K562 (cell line): Measurements from ENCODE around the gene OARD1. TPM values are rescaled to one million over a fixed set of nuclear protein-coding genes. Genes with fewer than 3 reads are reported as not detected.
A peak's percentile ranks its signal among the peaks of the same experiment; 100 is the strongest.

ENCODE experiments used
- ATAC-seq: fragments of 200-7000 bp; cut with Tn5 transposase; 3 replicates; pipeline ENCODE4 v1.9.1; 2020; ENCODE audit warnings: moderate library complexity
- BruUV-seq: library from RNA; stranded (reverse); fragments of 400-500 nt; replicated peaks from 2 replicates; lab custom pipeline; 2021; lab: Mats Ljungman, UMichigan
- CTCF ChIA-PET: fragments of 300-600 bp; formaldehyde crosslinking; extraction: SDS; loops from one replicate; lab custom pipeline; 2021; ENCODE audit warnings: low intra/inter-chr PET ratio; lab: Yijun Ruan, JAX
- POLR2A ChIA-PET: fragments of 300-600, 350-650 bp; sonication (Branson Sonifier 250); formaldehyde crosslinking; extraction: SDS; loops from one replicate; lab custom pipeline; 2021; ENCODE audit warnings: antibody characterized with exemption, inconsistent platforms; lab: Yijun Ruan, JAX
- DNase-seq, 4 experiments: peaks; one replicate each; pipeline versions ENCODE4 v3.0.0 to v3.0.0-alpha.2; 2011 to 2018; ENCODE audit warnings: low spot score in 3 of 4, mixed read lengths in 3 of 4; ENCODE audit errors: extremely low read depth in 1 of 4
- FAIRE-seq: peaks from 2 replicates; lab custom pipeline; 2011; peaks lifted over from hg19 to GRCh38; lab: Jason Lieb, UNC
- H2AFZ ChIP-seq: 2 replicates; pipeline ENCODE4 v1.6.0; 2011; ENCODE audit warnings: low read depth, low read length, control low read depth, inconsistent platforms
- H3K27ac ChIP-seq: fragments of 200-600 bp; 3 replicates; pipeline ENCODE4 v1.8.0; 2011; ENCODE audit warnings: low read depth, mild to moderate bottlenecking, control low read depth, inconsistent platforms, low read length, moderate library complexity, mixed read lengths; ENCODE audit errors: extremely low read depth
- H3K27me3 ChIP-seq, 2 experiments: fragments of 300-600 bp in 1 of 2; 2 replicates in 1 of 2; 3 replicates in 1 of 2; pipeline versions ENCODE4 v1.6.0 to v1.8.0; 2011; ENCODE audit warnings: inconsistent platforms in 2 of 2, low read length in 2 of 2, mild to moderate bottlenecking in 1 of 2, mixed read lengths in 1 of 2, moderate library complexity in 1 of 2; ENCODE audit not compliant: control insufficient read depth in 2 of 2, insufficient read depth in 2 of 2
- H3K36me3 ChIP-seq: fragments of 300-600 bp; 3 replicates; pipeline ENCODE4 v1.8.0; 2011; ENCODE audit warnings: mild to moderate bottlenecking, low read length, inconsistent platforms; ENCODE audit not compliant: control insufficient read depth, insufficient read depth
- H3K4me1 ChIP-seq, 2 experiments: fragments of 200-600 bp in 1 of 2; replicated peaks in 1 of 2; 2 replicates in 1 of 2; 3 replicates in 1 of 2; pipeline versions ENCODE4 v1.5.1 to v1.8.0; 2011; ENCODE audit warnings: inconsistent platforms in 2 of 2, low read length in 2 of 2, mild to moderate bottlenecking in 1 of 2, mixed read lengths in 1 of 2, moderate library complexity in 1 of 2; ENCODE audit not compliant: control insufficient read depth in 2 of 2, insufficient read depth in 2 of 2
- H3K4me2 ChIP-seq: 2 replicates; pipeline ENCODE4 v1.6.1; 2011; ENCODE audit warnings: low read length, control low read depth, inconsistent platforms, mixed read lengths; ENCODE audit not compliant: insufficient read depth
- H3K4me3 ChIP-seq: fragments of 200-600 bp; sonication (generic), shearing (Covaris generic); 2 replicates; pipeline ENCODE4 v1.5.1; 2016; ENCODE audit warnings: control low read depth, inconsistent platforms
- H3K79me2 ChIP-seq: fragments of 200-600 bp; 3 replicates; pipeline ENCODE4 v1.8.0; 2011; ENCODE audit warnings: low read length, inconsistent platforms; ENCODE audit not compliant: control insufficient read depth, insufficient read depth
- H3K9ac ChIP-seq, 2 experiments: 2 replicates each; pipeline versions ENCODE4 v1.6.0 to v1.6.1; 2011; ENCODE audit warnings: low read depth in 2 of 2, low read length in 2 of 2, control low read depth in 1 of 2, inconsistent platforms in 1 of 2, mild to moderate bottlenecking in 1 of 2, mixed read lengths in 1 of 2; ENCODE audit not compliant: insufficient read depth in 1 of 2
- H3K9me1 ChIP-seq: one replicate; pipeline ENCODE4 v1.6.0; 2011; ENCODE audit warnings: inconsistent platforms, mild to moderate bottlenecking, low read length, moderate library complexity; ENCODE audit not compliant: control insufficient read depth, insufficient read depth
- H3K9me3 ChIP-seq: replicated peaks from 2 replicates; pipeline ENCODE4 v1.5.1; 2011; ENCODE audit warnings: low read depth, low read length, inconsistent platforms; ENCODE audit not compliant: control insufficient read depth, insufficient read depth
- H4K20me1 ChIP-seq: replicated peaks from 2 replicates; pipeline ENCODE4 v1.6.1; 2011; ENCODE audit warnings: low read length, inconsistent platforms, mixed read lengths; ENCODE audit not compliant: control insufficient read depth, insufficient read depth
- FOXA3 ChIP-seq, 2 experiments: fragments of 450-650 bp in 1 of 2; sonication (generic) in 1 of 2; formaldehyde crosslinking; IDR thresholded peaks in 1 of 2; conservative IDR thresholded peaks in 1 of 2; 2 replicates each; pipeline versions ENCODE4 v1.4.0 to v1.8.0; 2020 to 2022; ENCODE audit warnings: mild to moderate bottlenecking in 2 of 2, missing genetic modification reagents in 1 of 2
- WGBS: fragments of 100-300 bp; shearing (Covaris generic); methylation state at CpG from one replicate; pipeline ENCODE4 v1.1.6; 2016; ENCODE audit warnings: low coverage, mixed read lengths; ENCODE audit not compliant: insufficient coverage; ENCODE audit errors: missing lambda C conversion rate; 5-methylcytosine and 5-hydroxymethylcytosine counted together
- in situ Hi-C: fragments of 300-500 bp; cut with MboI; formaldehyde crosslinking; loops from 4 replicates; pipeline ENCODE4 v1.15.0; 2018; ENCODE audit warnings: inconsistent platforms, mixed read lengths
- intact Hi-C: fragments of 100-400 bp; cut with micrococcal nuclease; formaldehyde crosslinking; loops from 2 replicates; pipeline ENCODE4 v1.14.2; 2022
- polyA plus RNA-seq, 8 experiments: library from polyadenylated mRNA; depleted of rRNA in 4 of 8; stranded (reverse) in 5 of 8; unstranded in 3 of 8; fragments of >200 nt; fragmentation: Nextera tagmentation in 2 of 8; fragmentation: Illumina TruSeq in 1 of 8; extraction: Ambion mirVana in 2 of 8; extraction: Trizol in 1 of 8; gene quantifications; 2 replicates each; pipeline versions ENCODE4 v1.2.1 to v1.2.3, GENCODE V29; 2011 to 2014; ENCODE audit warnings: inconsistent platforms in 1 of 8, missing spikeins in 1 of 8
- total RNA-seq, 7 experiments: library from RNA; depleted of rRNA in 6 of 7; stranded (reverse); fragments of >200 nt in 6 of 7; fragmentation: Illumina TruSeq in 2 of 7; extraction: Trizol in 2 of 7; gene quantifications; 2 replicates each; pipeline versions ENCODE4 v1.2.1 to v1.2.3, GENCODE V29; 2011 to 2021; ENCODE audit warnings: low replicate concordance in 1 of 7
- TF ChIP-seq, protein P1 (sequence below): fragments of 450-650 bp; IDR thresholded peaks from 2 replicates; pipeline ENCODE4 v1.6.1; 2016; ENCODE audit warnings: low read depth

Gene OARD1
- total and polyA plus RNA-seq, 9 of the 15 experiments (the other 6 are each of a cell fraction or from before 2014, with no cell fraction given): 43.4 to 88.3 (median 61.1) TPM

DNA sequence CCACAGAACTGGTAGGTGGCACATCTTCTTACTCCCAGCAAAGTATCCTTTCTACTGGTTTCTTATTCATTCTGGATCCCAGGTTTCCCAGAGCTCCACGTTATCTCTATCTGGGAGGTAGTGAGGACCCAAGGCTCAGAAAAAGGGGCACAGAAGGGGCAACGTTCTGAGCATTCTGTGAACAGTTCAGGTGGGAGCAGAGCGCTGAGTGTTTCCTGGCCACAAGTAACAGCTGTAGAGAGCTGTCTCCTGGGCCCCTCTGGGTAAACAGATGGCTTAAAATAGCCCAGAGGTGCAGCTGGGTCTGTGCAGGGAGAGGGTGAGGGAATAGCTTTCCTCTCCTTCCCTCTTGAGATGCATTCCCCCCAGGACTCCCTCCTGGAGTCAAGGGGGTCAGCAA lies 17.0 kb downstream of the OARD1 start:
- no peak for FAIRE-seq
- 32% methylated on average over 3 of the region's 3 CpGs for WGBS
- TF ChIP-seq, protein P1, sequence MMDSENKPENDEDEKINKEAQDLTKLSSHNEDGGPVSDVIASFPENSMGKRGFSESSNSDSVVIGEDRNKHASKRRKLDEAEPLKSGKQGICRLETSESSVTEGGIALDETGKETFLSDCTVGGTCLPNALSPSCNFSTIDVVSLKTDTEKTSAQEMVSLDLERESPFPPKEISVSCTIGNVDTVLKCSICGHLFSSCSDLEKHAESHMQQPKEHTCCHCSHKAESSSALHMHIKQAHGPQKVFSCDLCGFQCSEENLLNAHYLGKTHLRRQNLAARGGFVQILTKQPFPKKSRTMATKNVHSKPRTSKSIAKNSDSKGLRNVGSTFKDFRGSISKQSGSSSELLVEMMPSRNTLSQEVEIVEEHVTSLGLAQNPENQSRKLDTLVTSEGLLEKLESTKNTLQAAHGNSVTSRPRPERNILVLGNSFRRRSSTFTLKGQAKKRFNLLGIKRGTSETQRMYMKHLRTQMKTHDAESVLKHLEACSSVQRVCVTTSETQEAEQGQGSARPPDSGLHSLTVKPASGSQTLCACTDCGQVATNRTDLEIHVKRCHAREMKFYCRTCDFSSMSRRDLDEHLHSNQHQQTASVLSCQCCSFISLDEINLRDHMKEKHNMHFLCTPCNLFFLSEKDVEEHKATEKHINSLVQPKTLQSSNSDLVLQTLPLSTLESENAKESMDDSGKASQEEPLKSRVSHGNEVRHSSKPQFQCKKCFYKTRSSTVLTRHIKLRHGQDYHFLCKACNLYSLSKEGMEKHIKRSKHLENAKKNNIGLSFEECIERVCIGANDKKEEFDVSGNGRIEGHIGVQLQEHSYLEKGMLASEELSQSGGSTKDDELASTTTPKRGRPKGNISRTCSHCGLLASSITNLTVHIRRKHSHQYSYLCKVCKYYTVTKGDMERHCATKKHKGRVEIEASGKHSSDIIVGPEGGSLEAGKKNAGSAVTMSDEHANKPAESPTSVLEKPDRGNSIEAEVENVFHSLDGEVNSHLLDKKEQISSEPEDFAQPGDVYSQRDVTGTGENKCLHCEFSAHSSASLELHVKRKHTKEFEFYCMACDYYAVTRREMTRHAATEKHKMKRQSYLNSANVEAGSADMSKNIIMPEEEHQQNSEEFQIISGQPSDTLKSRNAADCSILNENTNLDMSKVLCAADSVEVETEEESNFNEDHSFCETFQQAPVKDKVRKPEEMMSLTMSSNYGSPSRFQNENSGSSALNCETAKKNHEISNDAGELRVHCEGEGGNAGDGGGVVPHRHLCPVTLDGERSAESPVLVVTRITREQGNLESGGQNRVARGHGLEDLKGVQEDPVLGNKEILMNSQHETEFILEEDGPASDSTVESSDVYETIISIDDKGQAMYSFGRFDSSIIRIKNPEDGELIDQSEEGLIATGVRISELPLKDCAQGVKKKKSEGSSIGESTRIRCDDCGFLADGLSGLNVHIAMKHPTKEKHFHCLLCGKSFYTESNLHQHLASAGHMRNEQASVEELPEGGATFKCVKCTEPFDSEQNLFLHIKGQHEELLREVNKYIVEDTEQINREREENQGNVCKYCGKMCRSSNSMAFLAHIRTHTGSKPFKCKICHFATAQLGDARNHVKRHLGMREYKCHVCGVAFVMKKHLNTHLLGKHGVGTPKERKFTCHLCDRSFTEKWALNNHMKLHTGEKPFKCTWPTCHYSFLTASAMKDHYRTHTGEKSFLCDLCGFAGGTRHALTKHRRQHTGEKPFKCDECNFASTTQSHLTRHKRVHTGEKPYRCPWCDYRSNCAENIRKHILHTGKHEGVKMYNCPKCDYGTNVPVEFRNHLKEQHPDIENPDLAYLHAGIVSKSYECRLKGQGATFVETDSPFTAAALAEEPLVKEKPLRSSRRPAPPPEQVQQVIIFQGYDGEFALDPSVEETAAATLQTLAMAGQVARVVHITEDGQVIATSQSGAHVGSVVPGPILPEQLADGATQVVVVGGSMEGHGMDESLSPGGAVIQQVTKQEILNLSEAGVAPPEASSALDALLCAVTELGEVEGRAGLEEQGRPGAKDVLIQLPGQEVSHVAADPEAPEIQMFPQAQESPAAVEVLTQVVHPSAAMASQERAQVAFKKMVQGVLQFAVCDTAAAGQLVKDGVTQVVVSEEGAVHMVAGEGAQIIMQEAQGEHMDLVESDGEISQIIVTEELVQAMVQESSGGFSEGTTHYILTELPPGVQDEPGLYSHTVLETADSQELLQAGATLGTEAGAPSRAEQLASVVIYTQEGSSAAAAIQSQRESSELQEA: no peak
- 0 out of 4 replicates have a peak, but pooled peaks of 1 of the 2 experiments have one; percentile 21 for TF ChIP-seq FOXA3 (CRISPR knock-in tag; conservative IDR thresholded peaks at IDR 0.05 in 1 of 2, IDR thresholded peaks at IDR 0.05 in 1 of 2)
- Histone ChIP-seq H3K9ac (no peak overlapping the region), H3K27me3 (no peaks in the 10 kb centered on the region), H3K4me3 (no peak overlapping the region), H3K4me1 (peaks cover 9 to 37% of the 10 kb centered on the region in 2 experiments), H4K20me1 (0 out of 2 replicates have a peak, but pooled peaks cover 4% of the 10 kb centered on the region), H3K9me1 (no peaks in the 10 kb centered on the region), H2AFZ (no peak overlapping the region), H3K79me2 (no peaks in the 10 kb centered on the region), H3K9me3 (no peaks in the 10 kb centered on the region), H3K4me2 (no peak overlapping the region), H3K36me3 (no peaks in the 10 kb centered on the region), H3K27ac (no peak overlapping the region)
- POLR2A ChIA-PET: interaction anchor here (0.7 to 2.9 kb wide), 4 partner anchors 13 to 17 kb away, joined by 3 to 11 read pairs (median 4); partner anchors contain the start of genes NFYA, OARD1, TSPO2 and UNC5CL
- no peak for ATAC-seq
- CTCF ChIA-PET: no interaction called here
- in situ Hi-C loops (no loop called here), intact Hi-C loops (no loop called here)
- no peak for DNase-seq
- no TSS peak for BruUV-seq
